Effector memory CD8-positive, alpha-beta T cell (primary cell): Measurements from ENCODE around the gene DNASE1L2.

ENCODE experiments used
- ATAC-seq: fragments of 150-1000 bp; cut with Tn5 transposase; replicated peaks from 2 replicates; pipeline ENCODE4 v1.10.0; 2021; ENCODE audit warnings: mild to moderate bottlenecking, moderate library complexity
- DNase-seq, 3 experiments: peaks; one replicate each; pipeline ENCODE4 v3.0.0; 2021
- H3K27ac Mint-ChIP-seq, 2 donors: one replicate each; pipeline ENCODE4 v1.8.0; 2022; ENCODE audit warnings: mild to moderate bottlenecking in 2 of 2, mixed read lengths in 2 of 2, moderate library complexity in 2 of 2
- H3K27me3 Mint-ChIP-seq, 2 donors: one replicate each; pipeline ENCODE4 v1.8.0; 2022; ENCODE audit warnings: mixed read lengths in 2 of 2
- H3K36me3 Mint-ChIP-seq: one replicate; pipeline ENCODE4 v1.8.0; 2022; ENCODE audit warnings: mild to moderate bottlenecking, moderate library complexity, mixed read lengths; ENCODE audit not compliant: insufficient read depth
- H3K4me1 Mint-ChIP-seq, 2 donors: one replicate each; pipeline ENCODE4 v1.8.0; 2022; ENCODE audit warnings: low read depth in 2 of 2, mixed read lengths in 2 of 2
- H3K4me3 Mint-ChIP-seq, 2 donors: one replicate each; pipeline ENCODE4 v1.8.0; 2022; ENCODE audit warnings: mild to moderate bottlenecking in 2 of 2, mixed read lengths in 2 of 2, moderate library complexity in 2 of 2
- H3K9me3 Mint-ChIP-seq, 2 donors: one replicate each; pipeline ENCODE4 v1.8.0; 2022; ENCODE audit warnings: mixed read lengths in 2 of 2

The DNASE1L2 gene

GRCh38 chr16:2277466-2278271 is 41.4 kb downstream of the DNASE1L2 start:
- Mint-ChIP-seq H3K4me3 (no peak overlapping the region), H3K4me1 (peaks cover 0 to 2% of the 10 kb centered on the region in 2 donors), H3K36me3 (peaks cover 6% of the 10 kb centered on the region), H3K27me3 (no peaks in the 10 kb centered on the region), H3K27ac (no peak overlapping the region), H3K9me3 (no peaks in the 10 kb centered on the region)
- DNase-seq (no peak), ATAC-seq (no peak)

DNA sequence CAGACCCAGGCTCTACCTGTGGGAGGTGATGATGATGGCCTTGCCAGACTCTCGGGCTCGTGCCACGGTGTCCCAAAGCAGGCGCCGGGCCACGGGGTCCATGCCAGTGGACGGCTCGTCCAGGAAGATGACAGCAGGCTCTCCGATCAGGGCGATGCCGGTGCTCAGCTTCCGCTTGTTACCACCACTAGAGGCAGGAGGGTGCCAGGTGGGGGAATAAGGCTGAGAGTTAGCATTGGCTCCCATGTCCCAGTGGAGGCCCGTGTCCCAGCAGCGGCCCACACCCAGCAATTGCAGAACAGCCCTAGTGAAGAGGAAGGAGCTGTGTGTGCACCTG is 42.0 kb downstream of the DNASE1L2 start:
- H3K27me3 Mint-ChIP-seq, result no peaks in the 10 kb centered on the region
- H3K4me3 Mint-ChIP-seq, result no peak overlapping the region
- ATAC-seq, result no peak

GRCh38 chr16:2278956-2279800 is 42.9 kb downstream of the DNASE1L2 start:
- no peak for DNase-seq
- no peaks in the 10 kb centered on the region for H3K9me3 Mint-ChIP-seq
- peaks cover 9% of the 10 kb centered on the region for H3K36me3 Mint-ChIP-seq
- H3K4me3 Mint-ChIP-seq, result no peak overlapping the region
- no peak for ATAC-seq
- no peaks in the 10 kb centered on the region for H3K4me1 Mint-ChIP-seq
- H3K27ac Mint-ChIP-seq, result no peak overlapping the region
- no peaks in the 10 kb centered on the region for H3K27me3 Mint-ChIP-seq

More for the DNA sequence above, 42.0 kb downstream of the DNASE1L2 start:
- no peak overlapping the region for H3K27ac Mint-ChIP-seq
- H3K4me1 Mint-ChIP-seq, result peaks cover 0 to 2% of the 10 kb centered on the region in 2 donors
- H3K9me3 Mint-ChIP-seq, result no peaks in the 10 kb centered on the region
- peaks cover 6% of the 10 kb centered on the region for H3K36me3 Mint-ChIP-seq
- DNase-seq, result no peak

GRCh38 chr16:2280461-2280860 is 44.2 kb downstream of the DNASE1L2 start:
- Mint-ChIP-seq H3K27ac (peak overlapping the region in 1 of 2 donors; percentile 38), H3K4me1 (no peaks in the 10 kb centered on the region), H3K36me3 (peaks cover 9% of the 10 kb centered on the region), H3K4me3 (no peak overlapping the region), H3K27me3 (no peaks in the 10 kb centered on the region), H3K9me3 (no peaks in the 10 kb centered on the region)
- DNase-seq (no peak), ATAC-seq (no peak)

GRCh38 chr16:2280981-2281542 is 44.8 kb downstream of the DNASE1L2 start:
- DNase-seq, result no peak
- Mint-ChIP-seq H3K9me3 (no peaks in the 10 kb centered on the region), H3K36me3 (peaks cover 7% of the 10 kb centered on the region), H3K27ac (peak overlapping the region in 1 of 2 donors; percentile 38), H3K27me3 (no peaks in the 10 kb centered on the region), H3K4me3 (no peak overlapping the region), H3K4me1 (no peaks in the 10 kb centered on the region)
- no peak for ATAC-seq

GRCh38 chr16:2282262-2282661 is 46.0 kb downstream of the DNASE1L2 start:
- H3K27ac Mint-ChIP-seq, result no peak overlapping the region
- peaks cover 7% of the 10 kb centered on the region for H3K36me3 Mint-ChIP-seq
- no peak for ATAC-seq
- no peaks in the 10 kb centered on the region for H3K9me3 Mint-ChIP-seq
- no peaks in the 10 kb centered on the region for H3K4me1 Mint-ChIP-seq
- DNase-seq, result no peak
- H3K4me3 Mint-ChIP-seq, result no peak overlapping the region
- no peaks in the 10 kb centered on the region for H3K27me3 Mint-ChIP-seq

DNA sequence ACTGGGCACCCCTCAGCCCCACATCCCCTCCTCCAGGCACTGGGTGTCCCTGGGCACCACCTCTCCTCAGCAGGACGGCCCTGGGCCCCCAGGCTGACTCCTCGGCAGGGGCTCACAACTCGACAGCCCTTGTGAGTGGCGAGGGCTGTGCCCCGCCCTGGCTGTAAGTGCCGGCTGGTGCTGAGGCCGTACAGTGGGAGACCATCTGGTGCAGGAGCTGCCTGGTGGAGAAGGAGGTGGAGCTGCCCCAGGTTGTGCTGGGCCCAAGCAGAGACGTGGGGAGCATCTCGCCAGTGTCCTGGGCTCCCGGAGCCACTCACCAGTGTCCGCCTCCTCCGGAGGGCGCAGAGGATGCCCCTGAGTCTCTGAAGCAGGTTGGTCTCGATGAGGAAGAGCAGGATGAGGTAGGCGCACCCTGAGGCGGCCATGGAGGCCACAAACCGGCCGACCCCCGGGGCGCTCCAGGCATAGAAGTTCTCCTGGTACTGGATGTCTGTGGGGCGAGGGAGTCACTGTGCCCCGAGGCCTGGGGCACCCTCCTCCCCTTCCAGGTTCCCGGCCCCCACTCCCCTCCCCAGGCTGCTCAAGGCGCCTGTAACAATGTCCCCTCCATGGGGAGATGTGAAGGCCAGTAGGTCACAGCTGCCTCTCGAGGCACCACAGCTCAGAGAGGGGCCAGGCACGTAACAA is 46.8 kb downstream of the DNASE1L2 start:
- no peak for ATAC-seq
- DNase-seq, result no peak
- no peaks in the 10 kb centered on the region for H3K4me1 Mint-ChIP-seq
- H3K9me3 Mint-ChIP-seq, result no peaks in the 10 kb centered on the region
- no peak overlapping the region for H3K27ac Mint-ChIP-seq
- peaks cover 7% of the 10 kb centered on the region for H3K36me3 Mint-ChIP-seq
- H3K27me3 Mint-ChIP-seq, result no peaks in the 10 kb centered on the region
- no peak overlapping the region for H3K4me3 Mint-ChIP-seq

DNA sequence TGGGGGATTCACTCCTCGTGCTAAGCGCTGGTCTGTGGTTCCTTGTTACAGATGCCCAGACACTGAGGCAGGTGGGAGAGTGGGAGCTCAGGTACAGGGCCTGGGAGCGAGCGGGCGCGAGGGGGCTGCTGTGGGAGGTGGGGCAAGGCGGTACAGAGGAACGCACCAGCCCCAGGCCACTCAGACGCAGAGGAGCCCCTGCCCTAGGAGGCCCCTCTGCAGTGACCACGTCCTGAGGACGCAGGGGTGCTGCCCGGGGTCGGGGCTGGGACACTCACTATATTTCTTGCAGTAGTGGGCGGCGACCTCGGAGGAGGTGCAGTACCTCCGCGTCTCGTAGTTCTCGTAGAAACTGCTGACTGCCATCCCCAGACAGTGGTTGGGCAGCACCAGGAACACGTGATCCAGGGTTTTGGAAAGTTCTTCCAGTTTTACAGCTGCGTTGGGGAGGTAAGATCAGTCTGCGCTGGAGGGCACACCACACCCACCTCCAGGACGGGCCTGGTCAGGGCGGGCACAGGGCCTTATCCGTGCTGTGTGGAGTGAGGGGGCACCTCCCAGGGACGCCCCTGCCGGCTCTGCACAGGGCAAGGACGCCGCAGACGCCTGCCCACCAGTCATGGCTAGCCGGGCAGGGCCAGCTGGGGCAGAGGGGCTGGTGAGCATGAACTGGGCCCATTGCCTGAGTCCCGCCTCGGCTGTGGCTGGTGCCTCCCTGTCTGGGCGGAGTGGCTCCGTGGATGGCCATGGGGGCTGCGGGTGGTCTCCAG is 47.9 kb downstream of the DNASE1L2 start:
- H3K27ac Mint-ChIP-seq, result no peak overlapping the region
- DNase-seq (no peak), ATAC-seq (no peak)
- no peaks in the 10 kb centered on the region for H3K27me3 Mint-ChIP-seq
- H3K9me3 Mint-ChIP-seq, result no peaks in the 10 kb centered on the region
- peaks cover 7% of the 10 kb centered on the region for H3K36me3 Mint-ChIP-seq
- no peaks in the 10 kb centered on the region for H3K4me1 Mint-ChIP-seq
- no peak overlapping the region for H3K4me3 Mint-ChIP-seq

DNA sequence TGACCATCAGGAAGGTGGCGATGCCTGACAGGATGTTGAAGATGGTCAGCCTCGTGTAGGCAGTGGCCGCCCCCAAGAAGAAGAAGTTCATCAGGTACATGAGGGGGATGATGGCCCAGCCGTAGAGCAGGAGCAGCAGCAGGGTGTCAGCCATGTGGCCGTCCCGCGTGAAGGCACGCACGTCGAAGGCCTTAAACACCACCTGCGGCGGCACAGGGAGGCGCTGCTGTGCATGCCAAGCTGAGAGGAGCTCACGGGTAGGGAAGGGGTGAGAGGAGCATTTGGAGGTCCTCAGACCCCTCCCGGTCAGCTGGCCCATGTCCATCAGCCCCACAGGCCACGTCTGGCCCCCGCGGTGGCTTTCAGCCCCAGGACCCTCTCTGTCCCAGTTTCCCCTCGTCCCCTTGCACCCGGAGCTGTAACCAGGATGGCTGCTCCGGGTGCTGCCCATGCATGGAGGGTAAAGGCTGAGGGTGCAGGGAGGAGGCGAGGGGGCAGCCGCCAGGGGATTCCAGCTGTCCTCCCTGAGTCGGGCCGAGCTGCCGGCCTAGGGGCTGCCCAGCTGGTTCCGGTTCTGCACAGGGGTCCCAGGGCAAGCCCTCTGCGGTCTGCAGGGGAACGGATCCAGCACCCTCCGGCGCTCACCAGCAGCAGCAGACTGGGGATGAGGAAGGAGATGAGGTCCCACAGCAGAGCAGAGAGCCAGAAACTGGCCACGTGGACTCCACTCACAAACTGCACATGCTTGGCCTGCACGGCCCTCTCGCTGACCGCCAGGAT is 48.7 kb downstream of the DNASE1L2 start:
- Mint-ChIP-seq H3K27ac (no peak overlapping the region), H3K36me3 (peaks cover 7% of the 10 kb centered on the region), H3K4me1 (no peaks in the 10 kb centered on the region), H3K27me3 (no peaks in the 10 kb centered on the region), H3K4me3 (no peak overlapping the region), H3K9me3 (no peaks in the 10 kb centered on the region)
- DNase-seq, result no peak
- ATAC-seq, result no peak

- H3K27ac Mint-ChIP-seq, result no peak overlapping the region
Measured at GRCh38 chr16:2285731-2286191, 49.5 kb downstream of the DNASE1L2 start.

GRCh38 chr16:2286550-2286949 is 50.3 kb downstream of the DNASE1L2 start:
- Mint-ChIP-seq H3K36me3 (peaks cover 10% of the 10 kb centered on the region), H3K4me1 (no peaks in the 10 kb centered on the region), H3K27me3 (no peaks in the 10 kb centered on the region), H3K27ac (no peak overlapping the region), H3K4me3 (no peak overlapping the region), H3K9me3 (no peaks in the 10 kb centered on the region)
- no peak for ATAC-seq
- DNase-seq, result no peak

More at GRCh38 chr16:2285731-2286191, 49.5 kb downstream of the DNASE1L2 start:
- Mint-ChIP-seq H3K36me3 (peaks cover 8% of the 10 kb centered on the region), H3K4me1 (no peaks in the 10 kb centered on the region), H3K4me3 (no peak overlapping the region), H3K27me3 (no peaks in the 10 kb centered on the region), H3K9me3 (no peaks in the 10 kb centered on the region)
- no peak for DNase-seq
- no peak for ATAC-seq

DNA sequence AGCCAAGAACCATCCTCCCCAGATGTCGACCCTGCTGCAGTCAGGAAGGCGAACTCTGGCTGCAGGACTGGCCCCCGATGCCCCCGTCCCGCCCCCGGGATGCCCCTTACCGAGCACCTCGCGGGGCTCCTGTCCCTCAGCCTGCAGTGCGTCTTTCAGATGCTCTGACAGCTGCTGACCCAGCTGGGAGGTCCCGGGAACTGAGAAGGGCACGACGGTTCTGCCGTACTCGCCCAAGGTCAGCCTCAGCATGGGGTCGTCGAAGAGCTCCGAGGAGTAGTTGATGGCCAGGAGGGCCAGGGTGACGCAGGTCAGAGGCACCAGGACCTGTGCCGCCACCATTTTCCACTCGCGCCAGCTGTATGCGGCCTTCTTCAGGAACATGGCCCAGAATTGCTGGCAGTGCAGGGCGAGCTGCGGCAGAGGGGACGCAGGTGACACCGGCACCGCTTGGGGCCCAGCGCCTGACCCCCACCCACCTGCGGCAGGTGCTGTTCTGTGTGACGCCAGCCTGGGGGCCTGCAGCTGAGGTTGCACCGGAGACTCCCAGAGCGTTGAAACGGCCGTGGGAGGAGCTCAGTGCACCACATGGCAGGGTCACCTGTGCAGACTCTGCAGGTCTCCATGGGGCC is 51.8 kb downstream of the DNASE1L2 start:
- Mint-ChIP-seq H3K4me1 (no peaks in the 10 kb centered on the region), H3K9me3 (no peaks in the 10 kb centered on the region), H3K27me3 (no peaks in the 10 kb centered on the region), H3K4me3 (no peak overlapping the region), H3K36me3 (peaks cover 18% of the 10 kb centered on the region), H3K27ac (no peak overlapping the region)
- DNase-seq (no peak), ATAC-seq (no peak)
